Measurements from ENCODE around the gene ACBD6.
"Not testable (repeated sequence)": the region's sequence is repeated elsewhere in the genome, so short reads cannot be mapped to it uniquely, and the experiment has no call there.

Gene ACBD6

DNA sequence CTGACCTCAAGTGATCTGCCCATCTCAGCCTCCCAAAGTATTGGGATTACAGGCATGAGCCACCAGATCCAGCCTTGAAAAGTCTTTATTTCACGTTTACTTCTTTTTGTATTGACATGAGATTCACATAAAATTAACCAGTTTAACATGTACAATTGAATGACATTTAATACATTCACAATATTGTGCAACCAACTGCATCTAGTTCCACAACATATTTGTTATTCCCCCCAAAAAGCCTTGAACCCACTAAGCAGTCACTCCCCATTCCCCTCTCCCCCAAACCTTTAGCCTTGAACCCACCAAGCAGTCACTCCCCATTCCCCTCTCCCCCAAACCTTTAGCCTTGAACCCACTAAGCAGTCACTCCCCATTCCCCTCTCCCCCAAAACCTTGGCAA lies 62.0 kb downstream of the ACBD6 start:
- in situ Hi-C loops (cut with MboI; ENCODE audit: low pct_unique_long_range_greater_than_20kb, low sequenced_read_pairs), result no loop called here
- DNase-seq, result no peak

DNA sequence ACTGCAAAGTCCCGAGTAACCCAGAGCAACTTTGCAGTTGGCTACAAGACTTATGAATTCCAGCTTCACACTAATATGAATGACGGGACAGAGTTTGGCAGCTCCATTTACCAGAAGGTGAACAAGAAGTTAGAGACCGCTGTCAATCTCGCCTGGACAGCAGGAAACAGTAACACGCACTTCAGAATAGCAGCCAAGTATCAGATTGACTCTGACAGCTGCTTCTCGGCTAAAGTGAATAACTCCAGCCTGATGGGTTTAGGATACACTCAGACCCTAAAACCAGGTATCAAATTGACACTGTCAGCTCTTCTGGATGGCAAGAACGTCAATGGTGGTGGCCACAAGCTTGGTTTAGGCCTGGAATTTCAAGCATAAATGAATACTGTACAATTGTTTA lies 66.8 kb downstream of the ACBD6 start:
- in situ Hi-C loops (cut with MboI; ENCODE audit: low pct_unique_long_range_greater_than_20kb, low sequenced_read_pairs), result no loop called here
- DNase-seq, result no peak

DNA sequence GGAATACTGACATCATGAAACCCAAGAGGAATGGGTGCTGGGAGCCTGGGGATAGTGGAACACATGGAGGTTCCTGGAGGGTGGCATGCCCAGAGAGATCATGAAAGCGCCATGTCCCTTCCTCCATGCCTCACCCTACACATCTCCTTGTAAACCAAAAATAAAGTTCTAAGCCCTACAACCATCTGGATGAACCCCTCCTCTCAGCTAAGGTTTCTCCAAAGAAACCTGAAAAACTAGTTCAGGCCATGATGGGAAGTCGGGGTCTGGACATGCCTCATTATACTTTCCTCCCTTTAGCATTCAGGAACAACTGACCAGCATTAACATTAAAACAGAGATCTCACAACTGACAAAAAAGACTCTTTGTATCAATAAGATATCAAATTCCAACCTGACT lies 68.5 kb downstream of the ACBD6 start:
- in situ Hi-C loops (cut with MboI; ENCODE audit: low pct_unique_long_range_greater_than_20kb, low sequenced_read_pairs), result no loop called here
- no peak for DNase-seq

DNA sequence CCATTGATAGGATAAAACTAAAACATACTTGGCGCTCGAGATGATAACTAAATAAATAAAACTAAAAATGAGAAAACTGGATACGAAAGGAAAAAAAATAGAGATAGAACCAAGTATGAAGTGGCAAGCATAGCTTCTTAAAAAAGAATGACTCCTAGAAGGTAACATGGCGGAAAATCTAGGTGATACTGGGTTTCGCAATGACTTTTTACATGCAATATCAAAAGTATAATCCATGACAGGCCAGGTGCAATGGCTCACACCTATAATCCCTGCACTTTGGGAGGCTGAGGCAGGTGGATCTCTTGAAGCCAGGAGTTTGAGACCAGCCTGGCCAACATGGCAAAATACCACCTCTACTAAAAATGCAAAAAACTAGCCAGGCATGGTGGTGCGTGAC lies 70.7 kb downstream of the ACBD6 start:
- DNase-seq, result no peak
- in situ Hi-C loops (cut with MboI; ENCODE audit: low pct_unique_long_range_greater_than_20kb, low sequenced_read_pairs), result no loop called here

DNA sequence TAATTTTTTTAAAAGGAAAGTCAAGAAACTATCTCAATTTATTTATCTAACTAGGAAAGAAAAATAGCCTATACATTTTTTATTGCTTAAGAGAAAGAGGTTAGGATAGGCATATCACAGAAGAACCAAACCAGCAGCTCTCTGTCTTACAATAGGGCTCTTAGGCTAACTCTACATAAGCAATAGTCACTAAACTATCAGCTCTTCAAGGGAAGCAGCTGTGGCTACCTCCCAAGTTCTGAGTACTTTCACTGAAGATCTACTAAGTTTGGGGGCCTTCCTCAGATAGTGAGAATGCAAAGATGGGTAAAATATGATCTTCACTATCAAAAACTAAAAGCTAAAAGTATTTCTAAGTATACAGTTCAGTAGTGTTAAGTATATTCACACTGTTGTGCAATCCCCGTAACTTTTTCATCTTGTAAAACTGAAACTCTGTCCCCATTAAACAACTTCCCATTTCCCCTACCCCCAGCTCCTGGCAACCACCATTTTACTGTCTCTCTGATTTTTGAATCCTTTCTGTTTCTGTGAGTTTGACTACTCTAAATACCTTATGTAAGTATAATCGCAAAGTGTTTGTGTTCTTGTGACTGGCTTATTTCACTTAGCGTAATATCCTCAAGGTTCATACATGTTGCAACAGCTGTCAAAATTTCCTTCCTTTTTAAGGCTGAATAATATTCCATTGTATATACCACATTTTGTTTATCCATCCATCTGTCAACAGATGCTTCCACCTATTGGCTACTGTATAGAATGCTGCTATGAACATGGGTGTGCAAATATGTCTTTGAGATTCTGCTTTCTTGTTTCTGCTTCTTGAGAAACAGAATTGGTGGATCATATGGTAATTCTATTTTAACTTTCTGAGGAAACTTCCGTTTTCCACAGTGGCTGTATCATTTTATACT lies 73.3 kb downstream of the ACBD6 start:
- peak; percentile 35 for DNase-seq
- in situ Hi-C loops (cut with MboI; ENCODE audit: low pct_unique_long_range_greater_than_20kb, low sequenced_read_pairs), result no loop called here

DNA sequence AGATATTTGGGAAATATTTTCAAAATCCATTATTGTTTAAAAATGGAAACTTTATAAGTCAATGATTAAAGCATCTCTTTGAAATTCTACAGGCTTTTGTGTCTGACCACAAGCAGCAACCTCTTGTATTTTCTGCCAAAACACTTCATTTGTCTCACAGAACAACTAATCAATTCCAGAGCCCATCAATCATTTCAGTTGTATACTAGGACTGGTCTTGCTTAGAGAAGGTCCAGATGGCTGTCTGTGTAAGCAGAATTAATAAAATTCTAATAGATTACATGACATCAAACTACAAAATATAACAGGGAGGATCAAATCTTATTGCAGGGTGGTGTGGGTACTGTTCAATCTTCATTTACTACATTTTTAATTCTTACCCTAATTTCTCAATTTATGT lies 76.4 kb downstream of the ACBD6 start:
- DNase-seq, result no peak
- in situ Hi-C loops (cut with MboI; ENCODE audit: low pct_unique_long_range_greater_than_20kb, low sequenced_read_pairs), result no loop called here

DNA sequence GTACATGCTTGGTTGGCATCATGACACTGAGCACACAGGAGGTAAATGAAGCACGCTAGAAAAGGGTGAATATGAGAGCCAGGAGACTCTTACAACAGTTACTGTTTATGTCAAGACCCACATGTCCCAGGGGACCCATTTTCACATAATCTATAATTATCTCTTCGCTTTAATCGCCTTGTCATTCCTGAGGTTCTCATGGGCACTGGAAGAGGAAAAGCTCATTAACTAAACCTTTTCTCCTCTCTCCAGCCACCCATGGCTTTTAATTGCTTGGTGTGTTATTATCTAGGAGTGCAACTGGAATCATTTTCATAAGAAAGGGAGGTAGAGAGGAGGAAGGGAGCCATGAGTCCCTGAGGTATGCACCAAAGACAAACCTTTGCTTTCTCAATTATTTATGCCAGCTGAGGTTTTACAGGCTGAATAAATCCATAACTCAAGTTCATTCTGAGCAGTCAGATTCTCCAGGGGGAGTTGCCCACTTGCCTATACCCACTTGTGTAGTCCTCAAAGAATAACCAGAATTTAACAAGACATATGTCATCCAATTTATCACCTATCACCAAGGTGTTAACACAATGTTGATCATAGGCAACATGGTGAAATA lies 77.4 kb downstream of the ACBD6 start:
- DNase-seq, result no peak
- in situ Hi-C loops (cut with MboI; ENCODE audit: low pct_unique_long_range_greater_than_20kb, low sequenced_read_pairs), result no loop called here

DNA sequence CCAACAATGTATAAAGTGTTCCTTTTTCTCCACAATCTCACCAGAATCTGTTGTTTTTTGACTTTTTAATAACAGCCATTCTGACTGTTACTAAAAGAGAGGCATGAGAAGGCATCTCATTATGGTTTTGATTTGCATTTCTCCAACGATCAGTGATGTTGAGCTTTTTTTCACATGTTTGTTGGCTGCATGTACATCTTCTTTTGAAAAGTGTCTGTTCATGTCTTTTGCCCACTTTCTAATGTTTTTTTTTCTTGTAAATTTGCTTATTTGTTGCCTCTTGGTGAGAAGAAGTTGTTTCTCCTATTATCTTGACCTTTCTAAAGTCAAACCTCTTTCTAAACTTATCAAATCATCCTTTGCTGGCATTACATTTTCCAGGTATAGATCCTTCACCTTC lies 80.8 kb downstream of the ACBD6 start:
- in situ Hi-C loops (cut with MboI; ENCODE audit: low pct_unique_long_range_greater_than_20kb, low sequenced_read_pairs), result no loop called here

DNA sequence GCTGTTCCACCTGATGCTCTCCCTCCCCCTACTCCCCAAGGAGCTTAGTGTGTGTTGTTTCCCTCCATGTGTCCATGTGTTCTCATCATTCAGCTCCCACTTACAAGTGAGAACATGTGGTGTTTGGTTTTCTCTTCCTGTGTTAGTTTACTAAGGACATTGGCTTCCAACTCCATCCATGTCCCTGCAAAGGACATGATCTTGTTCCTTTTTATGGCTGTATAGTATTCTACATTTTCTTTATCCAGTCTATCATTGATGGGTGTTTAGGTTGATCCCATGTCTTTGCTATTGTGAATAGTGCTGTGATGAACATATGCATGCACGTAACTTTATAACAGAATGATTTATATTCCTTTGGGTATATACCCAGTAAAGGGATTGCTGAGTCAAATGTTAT lies 81.2 kb downstream of the ACBD6 start:
- DNase-seq; in situ Hi-C loops (cut with MboI; ENCODE audit: low pct_unique_long_range_greater_than_20kb, low sequenced_read_pairs): not testable (repeated sequence)

More for the DNA sequence above, 80.8 kb downstream of the ACBD6 start:
- no peak for DNase-seq

DNA sequence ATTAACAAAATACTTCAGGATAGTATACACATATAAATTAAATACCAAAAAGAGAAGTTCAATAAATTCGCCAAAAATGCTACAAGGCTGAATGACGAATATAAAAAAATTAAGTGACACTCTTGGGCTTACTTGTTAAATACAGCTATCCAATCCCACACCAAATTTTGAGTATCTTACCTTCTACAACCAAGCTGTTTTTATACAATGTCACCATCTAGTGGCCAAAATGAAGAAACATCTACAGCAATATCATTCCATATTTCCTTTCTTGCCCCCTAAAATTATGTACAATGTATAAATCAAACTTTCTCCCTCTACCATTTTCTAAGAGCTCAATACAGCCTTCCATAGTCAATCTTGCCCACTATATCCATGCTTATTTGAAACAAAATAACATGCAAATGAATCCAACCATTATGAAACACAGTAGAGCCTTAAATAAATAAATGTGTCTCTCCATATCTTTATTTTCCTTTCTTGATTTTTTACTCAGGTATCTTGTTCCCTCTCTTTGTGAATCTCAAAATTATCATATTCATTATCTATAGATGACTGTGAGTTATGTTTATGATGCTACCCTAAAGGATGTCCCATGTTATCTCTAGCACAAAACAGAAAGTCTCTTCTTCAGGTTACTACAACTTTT lies 86.3 kb downstream of the ACBD6 start:
- DNase-seq, result peak; percentile 42
- in situ Hi-C loops (cut with MboI; ENCODE audit: low pct_unique_long_range_greater_than_20kb, low sequenced_read_pairs), result no loop called here

DNA sequence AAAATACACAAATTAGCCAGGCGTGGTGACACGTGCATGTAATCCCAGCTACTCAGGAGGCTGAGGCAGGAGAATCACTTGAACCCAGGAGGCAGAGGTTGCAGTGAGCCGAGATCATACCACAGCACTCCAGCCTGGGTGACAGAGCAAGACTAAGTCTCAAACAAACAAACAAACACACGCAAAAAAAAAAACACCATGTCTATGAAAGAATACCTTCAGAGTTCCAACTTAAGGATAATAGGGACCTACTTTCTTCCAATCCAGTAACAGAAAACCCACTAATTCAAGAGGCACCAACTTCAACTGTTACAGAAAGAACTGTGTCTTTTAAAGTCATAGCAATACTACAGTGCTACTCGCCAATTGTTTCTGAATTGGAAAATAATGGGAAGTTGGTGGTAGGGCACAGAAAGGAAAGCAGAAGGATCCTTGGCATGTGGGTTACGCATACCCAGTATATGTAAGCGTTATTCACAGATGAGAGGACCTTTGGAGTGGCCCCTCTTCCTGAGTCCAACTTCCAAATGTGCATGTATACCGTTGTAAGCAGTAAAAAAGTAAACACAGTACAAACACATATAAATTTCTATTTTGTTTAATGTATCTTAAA lies 87.0 kb downstream of the ACBD6 start:
- in situ Hi-C loops (cut with MboI; ENCODE audit: low pct_unique_long_range_greater_than_20kb, low sequenced_read_pairs), result no loop called here
- DNase-seq, result no peak

DNA sequence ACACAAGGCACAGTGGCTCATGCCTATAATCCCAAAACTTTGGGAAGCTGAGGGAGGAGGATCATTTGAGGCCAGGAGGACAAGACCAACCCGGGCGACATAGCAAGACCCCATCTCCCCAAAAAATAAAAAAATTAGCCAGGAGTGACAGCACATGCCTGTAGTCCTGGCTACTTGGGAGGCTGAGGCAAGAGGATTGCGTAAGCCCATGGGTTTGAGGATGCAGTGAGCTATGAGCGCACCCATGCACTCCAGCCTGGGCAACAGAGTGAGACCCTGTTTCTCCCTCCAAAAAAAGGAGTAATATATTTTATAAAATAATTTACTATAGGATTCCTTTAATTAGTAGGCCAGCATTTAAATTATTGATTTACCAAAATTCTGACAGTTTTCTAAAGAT lies 89.8 kb downstream of the ACBD6 start:
- no peak for DNase-seq
- in situ Hi-C loops (cut with MboI; ENCODE audit: low pct_unique_long_range_greater_than_20kb, low sequenced_read_pairs), result no loop called here

DNA sequence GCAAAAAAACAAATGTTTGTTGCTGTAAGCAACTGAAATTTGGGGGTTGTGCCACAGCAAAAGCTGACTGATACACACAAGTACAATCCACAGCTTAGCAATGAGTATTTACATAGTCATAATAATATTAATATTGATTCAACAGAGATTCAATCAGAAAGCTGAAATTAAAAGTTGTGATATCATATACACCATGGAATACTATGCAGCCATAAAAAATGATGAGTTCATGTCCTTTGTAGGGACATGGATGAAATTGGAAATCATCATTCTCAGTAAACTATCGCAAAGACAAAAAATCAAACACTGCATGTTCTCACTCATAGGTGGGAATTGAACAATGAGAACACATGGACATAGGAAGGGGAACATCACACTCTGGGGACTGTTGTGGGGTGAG lies 94.2 kb downstream of the ACBD6 start:
- in situ Hi-C loops (cut with MboI; ENCODE audit: low pct_unique_long_range_greater_than_20kb, low sequenced_read_pairs); DNase-seq: not testable (repeated sequence)

DNA sequence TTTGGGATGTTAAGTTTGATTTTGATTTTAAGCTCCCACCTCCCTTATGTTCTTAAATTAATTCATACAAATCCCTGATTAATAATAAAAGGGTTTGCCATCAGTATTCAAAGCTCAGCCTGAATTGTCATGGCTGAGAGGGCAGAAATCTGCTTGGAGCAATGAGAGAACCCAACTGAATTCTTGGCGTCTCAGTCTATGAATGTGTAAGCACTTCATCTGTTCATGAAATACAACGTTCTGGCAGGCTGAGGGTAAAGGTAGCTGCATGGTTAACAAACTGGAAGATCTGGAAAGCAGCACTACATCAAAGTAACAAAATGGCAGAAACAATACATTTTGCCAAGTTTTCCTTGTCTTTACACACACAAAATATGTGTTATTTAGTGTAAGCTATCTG lies 95.3 kb downstream of the ACBD6 start:
- in situ Hi-C loops (cut with MboI; ENCODE audit: low pct_unique_long_range_greater_than_20kb, low sequenced_read_pairs), result no loop called here
- DNase-seq, result no peak

DNA sequence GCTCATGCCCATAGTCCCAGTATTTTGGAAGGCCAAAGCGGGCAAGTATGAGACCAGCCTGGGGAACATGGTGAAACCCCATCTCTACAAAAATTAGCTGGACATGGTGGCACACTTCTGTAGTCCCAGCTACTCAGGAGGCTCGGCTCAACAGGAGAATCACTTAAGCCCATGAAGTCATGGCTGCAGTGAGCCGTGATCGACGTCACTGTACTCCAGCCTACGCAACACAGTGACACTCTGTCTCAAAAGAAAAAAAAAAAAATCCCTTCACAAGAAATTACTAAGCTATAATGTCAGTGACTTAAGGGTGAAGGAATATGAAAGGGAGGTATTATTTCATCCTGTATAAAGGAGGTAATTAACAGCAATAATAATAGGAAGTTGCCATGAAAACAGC lies 99.8 kb downstream of the ACBD6 start:
- DNase-seq, result no peak
- in situ Hi-C loops (cut with MboI; ENCODE audit: low pct_unique_long_range_greater_than_20kb, low sequenced_read_pairs), result no loop called here

DNA sequence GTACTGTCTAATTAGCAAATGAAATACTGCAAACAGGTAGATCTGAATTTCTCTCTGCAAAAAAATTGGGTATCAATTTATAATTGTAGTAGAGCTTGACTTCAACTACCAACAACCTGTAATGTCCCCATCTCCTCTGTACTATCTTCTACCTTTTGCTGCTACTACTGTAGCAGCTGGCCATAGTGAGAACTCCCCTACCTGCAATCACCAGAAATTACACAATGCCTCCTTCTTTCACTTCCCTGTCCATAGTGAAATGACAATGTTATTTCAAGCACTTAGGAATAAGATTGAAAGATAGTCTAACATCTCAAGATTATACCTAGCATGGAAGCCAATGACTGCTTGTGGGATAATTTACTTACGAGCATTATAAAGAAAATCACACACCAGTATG lies 100.4 kb downstream of the ACBD6 start:
- in situ Hi-C loops (cut with MboI; ENCODE audit: low pct_unique_long_range_greater_than_20kb, low sequenced_read_pairs), result no loop called here
- no peak for DNase-seq

DNA sequence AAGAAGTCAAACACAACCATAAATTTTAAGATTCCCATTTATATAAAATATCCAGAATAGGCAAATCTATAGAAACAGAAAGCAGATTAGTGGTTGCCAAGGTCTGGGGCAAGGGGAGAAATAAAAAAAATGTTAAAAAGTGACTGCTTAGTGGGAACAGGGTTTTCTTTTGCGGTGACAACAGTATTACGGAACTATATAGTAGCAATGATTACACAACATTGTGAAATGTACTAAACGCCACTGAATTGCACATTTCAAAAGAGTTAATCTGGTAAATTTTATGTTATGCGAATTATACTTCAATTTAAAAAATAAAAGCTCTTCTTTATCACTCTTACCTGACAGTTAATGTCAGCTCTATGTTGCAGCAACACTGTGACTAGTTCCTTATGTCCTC lies 105.2 kb downstream of the ACBD6 start:
- in situ Hi-C loops (cut with MboI; ENCODE audit: low pct_unique_long_range_greater_than_20kb, low sequenced_read_pairs), result no loop called here

DNA sequence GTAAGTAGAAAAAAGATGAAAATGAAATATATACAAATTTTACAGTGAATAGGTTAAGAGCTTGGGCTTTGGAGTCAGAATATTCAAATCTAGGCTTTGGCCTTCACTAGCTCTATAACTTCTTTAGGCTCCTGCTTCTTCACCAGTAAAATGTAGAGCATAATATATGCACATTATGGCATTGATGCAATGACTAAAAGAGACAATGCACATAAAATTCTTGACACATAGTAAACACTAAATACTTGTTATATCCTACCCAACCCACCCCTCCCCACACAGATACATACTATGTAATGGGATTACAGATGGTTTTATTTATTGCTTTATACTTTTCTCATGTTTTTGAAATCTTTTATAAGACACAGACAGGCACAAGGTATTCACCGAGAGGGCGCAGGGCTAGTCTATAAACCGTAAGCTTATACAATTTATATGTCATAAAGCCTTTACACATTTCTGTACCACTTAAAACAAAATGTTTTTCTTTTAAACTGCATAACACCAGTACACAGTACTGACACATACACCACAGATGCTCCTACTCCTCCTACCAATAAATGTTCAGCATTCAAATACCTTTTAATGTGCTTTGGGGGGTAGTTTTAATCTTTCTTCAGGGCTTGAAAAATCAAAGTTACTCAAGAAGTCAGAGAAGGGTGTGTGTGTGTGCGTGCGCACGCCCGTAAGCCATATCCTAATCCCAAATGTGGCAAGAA lies 109.8 kb downstream of the ACBD6 start:
- DNase-seq, result no peak
- in situ Hi-C loops (cut with MboI; ENCODE audit: low pct_unique_long_range_greater_than_20kb, low sequenced_read_pairs), result no loop called here

More for the DNA sequence above, 105.2 kb downstream of the ACBD6 start:
- DNase-seq, result no peak

DNA sequence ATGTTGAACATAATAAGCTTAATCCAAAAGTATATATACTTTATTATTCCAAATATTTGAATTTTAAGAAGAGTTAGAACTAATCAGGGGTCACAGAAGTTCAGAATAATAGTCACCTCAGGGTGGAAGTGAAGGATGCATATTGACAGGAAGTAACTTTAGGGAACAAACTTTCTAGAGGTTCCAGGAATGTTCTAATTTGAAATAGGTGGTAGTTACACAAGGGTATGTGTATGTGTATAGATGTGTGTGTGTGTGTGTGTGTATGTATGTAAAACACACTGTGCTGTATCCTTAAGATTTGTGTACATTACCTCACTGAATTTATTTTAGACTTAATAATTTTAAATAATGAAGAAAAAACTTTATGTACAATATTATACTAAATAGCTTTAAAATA lies 110.4 kb downstream of the ACBD6 start:
- peak; percentile 19 for DNase-seq
- in situ Hi-C loops (cut with MboI; ENCODE audit: low pct_unique_long_range_greater_than_20kb, low sequenced_read_pairs), result no loop called here

Data from KBM-7 (cell line).